HepG2 (cell line): ENCODE results near the gene TPD52L2. TPM values are rescaled to one million over a fixed set of nuclear protein-coding genes. Genes with fewer than 3 reads are reported as not detected.

Experiments used
- AGO1 ChIP-seq: fragments of 200-400 bp; formaldehyde crosslinking; IDR thresholded peaks from 2 replicates; pipeline ENCODE4 v1.6.1; 2017; ENCODE audit warnings: mild to moderate bottlenecking, low read depth, low read length, moderate library complexity; ENCODE audit not compliant: poor library complexity, severe bottlenecking
- LCORL ChIP-seq, 2 experiments: fragments of 450-650 bp in 1 of 2; sonication (generic) in 1 of 2; formaldehyde crosslinking in 1 of 2; IDR thresholded peaks; 2 replicates each; pipeline versions ENCODE4 v1.5.0 to v1.6.1; 2017 to 2020; ENCODE audit warnings: antibody characterized with exemption in 1 of 2, missing genetic modification reagents in 1 of 2
- NR2F6 ChIP-seq, 2 experiments: IDR thresholded peaks; 2 replicates each; pipeline ENCODE4 v1.6.1; 2016; ENCODE audit warnings: antibody characterized with exemption in 1 of 2, mild to moderate bottlenecking in 1 of 2
- RCOR2 ChIP-seq: IDR thresholded peaks from 2 replicates; pipeline ENCODE4 v1.6.1; 2016; ENCODE audit warnings: missing biosample characterization, missing genetic modification reagents
- REXO4 ChIP-seq: sonication (generic); formaldehyde crosslinking; IDR thresholded peaks from 2 replicates; pipeline ENCODE4 v1.8.0; 2022; ENCODE audit warnings: missing genetic modification reagents, mild to moderate bottlenecking, borderline replicate concordance
- SOX5 ChIP-seq: IDR thresholded peaks from 2 replicates; pipeline ENCODE4 v1.6.1; 2016; ENCODE audit warnings: borderline replicate concordance
- TEAD3 ChIP-seq: optimal IDR thresholded peaks from 2 replicates; pipeline ENCODE3; 2016; ENCODE audit warnings: borderline replicate concordance
- ZBTB3 ChIP-seq: sonication (generic); formaldehyde crosslinking; IDR thresholded peaks from 2 replicates; pipeline ENCODE4 v1.4.0; 2020; ENCODE audit warnings: low read depth, mild to moderate bottlenecking, moderate library complexity, missing genetic modification reagents, borderline replicate concordance
- ZNF274 ChIP-seq: sonication (generic); formaldehyde crosslinking; IDR thresholded peaks from 2 replicates; pipeline ENCODE4 v1.5.1; 2020; ENCODE audit warnings: mild to moderate bottlenecking, missing genetic modification reagents
- ZNF703 ChIP-seq: sonication (generic); formaldehyde crosslinking; IDR thresholded peaks from 2 replicates; pipeline ENCODE4 v1.5.1; 2020; ENCODE audit warnings: missing genetic modification reagents, mild to moderate bottlenecking, moderate library complexity, borderline replicate concordance
- ZNF75D ChIP-seq: sonication (generic); formaldehyde crosslinking; IDR thresholded peaks from 2 replicates; pipeline ENCODE4 v1.8.1; 2023; ENCODE audit warnings: missing genetic modification reagents, mild to moderate bottlenecking, borderline replicate concordance
- ZSCAN9 ChIP-seq: IDR thresholded peaks from 2 replicates; pipeline ENCODE4 v1.6.1; 2016; ENCODE audit warnings: borderline replicate concordance
- polyA plus RNA-seq, 8 experiments: library from polyadenylated mRNA; depleted of rRNA in 3 of 8; stranded (reverse) in 7 of 8; unstranded in 1 of 8; fragments of >200 nt; fragmentation: Illumina TruSeq in 4 of 8; extraction: Trizol in 4 of 8; gene quantifications; 2 replicates each; pipeline versions ENCODE4 v1.2.1 to v1.2.3, GENCODE V29; 2011 to 2016; ENCODE audit warnings: low read depth in 4 of 8, missing spikeins in 1 of 8, mixed read lengths in 1 of 8; ENCODE audit not compliant: insufficient read depth in 1 of 8
- total RNA-seq, 5 experiments: library from RNA; depleted of rRNA; stranded (reverse); fragments of >200 nt; fragmentation: Illumina TruSeq; extraction: Trizol; gene quantifications; 2 replicates each; pipeline ENCODE4 v1.2.3, GENCODE V29; 2016; ENCODE audit warnings: low read depth in 1 of 5
- TF ChIP-seq, protein P1 (sequence below): IDR thresholded peaks from 2 replicates; pipeline ENCODE4 v1.6.1; 2016; ENCODE audit warnings: low read depth, borderline replicate concordance
- TF ChIP-seq, protein P2 (sequence below): sonication (generic); formaldehyde crosslinking; IDR thresholded peaks from 2 replicates; pipeline ENCODE4 v1.4.0; 2020; ENCODE audit warnings: mild to moderate bottlenecking, missing genetic modification reagents
- TF ChIP-seq, protein P3 (sequence below), 2 experiments: fragments of 450-650 bp in 1 of 2; sonication (generic) in 1 of 2; formaldehyde crosslinking; IDR thresholded peaks; 2 replicates each; pipeline versions ENCODE4 v1.5.0 to v1.8.0; 2020 to 2022; ENCODE audit warnings: mild to moderate bottlenecking in 1 of 2, missing genetic modification reagents in 1 of 2
- TF ChIP-seq, protein P4 (sequence below): sonication (generic); formaldehyde crosslinking; IDR thresholded peaks from 2 replicates; pipeline ENCODE4 v1.9.0; 2021; ENCODE audit warnings: missing genetic modification reagents, borderline replicate concordance

The TPD52L2 gene
- total and polyA plus RNA-seq, 2 of the 13 experiments (the other 11 are each of a cell fraction or from before 2014, with no cell fraction given): 156 to 184 TPM

DNA sequence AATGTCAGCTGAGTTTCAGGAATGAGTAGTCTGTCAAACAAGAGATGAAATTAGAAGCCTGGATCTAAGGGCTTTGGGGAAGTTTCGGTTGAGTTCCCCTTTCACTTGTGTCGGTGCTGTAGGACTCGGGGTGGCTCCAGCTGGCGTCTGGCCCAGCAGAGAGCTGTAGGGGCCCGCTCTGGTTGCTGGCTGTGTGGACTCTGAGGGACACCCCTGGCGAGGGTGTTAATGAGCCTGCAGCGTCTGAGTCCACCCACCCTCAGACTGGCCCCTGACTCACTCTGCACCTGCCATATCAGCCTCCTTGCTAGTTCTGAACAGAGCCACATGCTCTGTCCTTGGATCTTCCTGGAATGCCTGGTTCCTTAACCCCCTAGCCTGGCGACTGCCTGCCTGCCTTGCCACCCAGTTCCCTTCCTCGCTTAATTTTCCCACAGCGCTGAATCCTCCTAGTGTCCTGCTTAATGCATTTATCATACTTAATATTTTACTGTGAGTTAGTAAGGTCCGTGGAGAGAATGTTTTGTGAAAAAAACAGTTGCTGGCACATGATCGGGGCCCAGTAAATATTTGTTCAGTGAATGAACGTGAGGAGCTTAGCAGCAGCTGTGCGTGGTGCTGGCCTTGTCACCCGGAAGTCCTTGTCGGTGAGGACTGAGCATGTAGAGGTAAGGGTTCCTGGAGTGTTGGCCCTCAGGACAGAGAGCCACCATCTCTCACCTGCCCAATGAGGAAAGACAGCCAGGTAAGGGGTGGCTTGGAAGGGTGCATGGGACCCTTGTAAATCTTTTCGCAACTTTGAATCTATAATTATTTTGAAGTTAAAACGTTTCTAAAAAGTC lies 31.4 kb downstream of the TPD52L2 start (continued):
- TF ChIP-seq, protein P1, sequence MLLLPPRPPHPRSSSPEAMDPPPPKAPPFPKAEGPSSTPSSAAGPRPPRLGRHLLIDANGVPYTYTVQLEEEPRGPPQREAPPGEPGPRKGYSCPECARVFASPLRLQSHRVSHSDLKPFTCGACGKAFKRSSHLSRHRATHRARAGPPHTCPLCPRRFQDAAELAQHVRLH (CRISPR knock-in tag): peak; percentile 42; the same call in 1 of the 2 replicates
- peak; percentile 80; the same call in 1 of the 2 replicates for TF ChIP-seq SOX5 (CRISPR knock-in tag)
- TF ChIP-seq ZSCAN9 (CRISPR knock-in tag): peak; percentile 69; the same call in 1 of the 2 replicates
- no peak; the same call in 1 of the 2 replicates for TF ChIP-seq ZNF274 (CRISPR knock-in tag)
- TF ChIP-seq, protein P2, sequence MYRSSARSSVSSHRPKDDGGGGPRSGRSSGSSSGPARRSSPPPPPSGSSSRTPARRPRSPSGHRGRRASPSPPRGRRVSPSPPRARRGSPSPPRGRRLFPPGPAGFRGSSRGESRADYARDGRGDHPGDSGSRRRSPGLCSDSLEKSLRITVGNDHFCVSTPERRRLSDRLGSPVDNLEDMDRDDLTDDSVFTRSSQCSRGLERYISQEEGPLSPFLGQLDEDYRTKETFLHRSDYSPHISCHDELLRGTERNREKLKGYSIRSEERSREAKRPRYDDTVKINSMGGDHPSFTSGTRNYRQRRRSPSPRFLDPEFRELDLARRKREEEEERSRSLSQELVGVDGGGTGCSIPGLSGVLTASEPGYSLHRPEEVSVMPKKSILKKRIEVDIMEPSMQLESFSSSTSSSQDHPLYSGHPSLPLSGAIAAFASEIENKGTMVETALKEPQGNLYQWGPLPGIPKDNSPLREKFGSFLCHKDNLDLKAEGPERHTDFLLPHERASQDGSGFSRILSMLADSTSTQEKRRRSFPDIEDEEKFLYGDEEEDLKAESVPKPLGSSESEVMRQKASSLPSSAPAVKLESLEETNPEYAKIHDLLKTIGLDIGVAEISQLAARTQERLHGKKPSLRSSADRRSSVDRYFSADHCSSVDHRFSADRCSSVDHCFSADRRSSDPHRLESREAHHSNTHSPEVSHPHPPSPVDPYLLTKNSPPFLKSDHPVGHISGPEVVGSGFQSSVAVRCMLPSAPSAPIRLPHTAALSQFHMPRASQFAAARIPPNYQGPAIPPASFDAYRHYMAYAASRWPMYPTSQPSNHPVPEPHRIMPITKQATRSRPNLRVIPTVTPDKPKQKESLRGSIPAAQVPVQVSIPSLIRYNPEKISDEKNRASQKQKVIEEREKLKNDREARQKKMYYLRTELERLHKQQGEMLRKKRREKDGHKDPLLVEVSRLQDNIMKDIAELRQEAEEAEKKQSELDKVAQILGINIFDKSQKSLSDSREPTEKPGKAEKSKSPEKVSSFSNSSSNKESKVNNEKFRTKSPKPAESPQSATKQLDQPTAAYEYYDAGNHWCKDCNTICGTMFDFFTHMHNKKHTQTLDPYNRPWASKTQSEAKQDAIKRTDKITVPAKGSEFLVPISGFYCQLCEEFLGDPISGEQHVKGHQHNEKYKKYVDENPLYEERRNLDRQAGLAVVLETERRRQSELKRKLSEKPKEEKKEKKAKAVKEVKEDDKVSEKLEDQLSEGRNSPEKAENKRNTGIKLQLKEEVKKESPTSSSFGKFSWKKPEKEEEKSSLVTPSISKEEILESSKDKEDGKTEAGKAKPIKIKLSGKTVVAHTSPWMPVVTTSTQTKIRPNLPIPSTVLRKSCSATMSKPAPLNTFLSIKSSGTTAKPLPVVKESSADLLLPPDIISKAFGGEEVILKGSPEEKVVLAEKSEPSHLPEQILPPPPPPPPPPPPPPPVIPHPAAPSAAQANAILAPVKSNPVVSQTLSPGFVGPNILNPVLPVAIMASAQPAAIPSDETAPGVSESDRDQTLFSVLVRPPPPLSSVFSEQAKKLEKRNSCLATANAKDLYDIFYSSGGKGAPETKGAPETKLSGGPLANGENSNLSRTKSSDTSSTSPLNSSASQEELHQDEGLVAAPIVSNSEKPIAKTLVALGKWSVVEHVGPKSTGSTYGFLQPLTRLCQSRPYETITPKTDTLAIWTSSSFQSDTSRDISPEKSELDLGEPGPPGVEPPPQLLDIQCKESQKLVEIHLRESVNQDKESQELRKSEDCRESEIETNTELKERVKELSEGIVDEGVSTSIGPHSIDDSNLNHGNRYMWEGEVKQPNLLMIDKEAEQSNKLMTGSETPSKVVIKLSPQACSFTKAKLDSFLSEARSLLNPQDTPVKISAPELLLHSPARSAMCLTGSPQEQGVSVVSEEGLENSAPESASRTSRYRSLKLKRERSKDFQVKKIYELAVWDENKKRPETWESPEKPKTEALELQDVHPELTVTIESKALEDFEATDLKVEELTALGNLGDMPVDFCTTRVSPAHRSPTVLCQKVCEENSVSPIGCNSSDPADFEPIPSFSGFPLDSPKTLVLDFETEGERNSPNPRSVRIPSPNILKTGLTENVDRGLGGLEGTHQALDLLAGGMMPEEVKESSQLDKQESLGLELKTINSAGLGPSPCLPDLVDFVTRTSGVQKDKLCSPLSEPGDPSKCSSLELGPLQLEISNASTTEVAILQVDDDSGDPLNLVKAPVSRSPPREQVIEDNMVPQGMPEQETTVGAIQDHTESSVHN (CRISPR knock-in tag): no peak; the same call in 1 of the 2 replicates
- TF ChIP-seq TEAD3: peak; percentile 69
- TF ChIP-seq ZBTB3: no peak
- TF ChIP-seq, protein P3, sequence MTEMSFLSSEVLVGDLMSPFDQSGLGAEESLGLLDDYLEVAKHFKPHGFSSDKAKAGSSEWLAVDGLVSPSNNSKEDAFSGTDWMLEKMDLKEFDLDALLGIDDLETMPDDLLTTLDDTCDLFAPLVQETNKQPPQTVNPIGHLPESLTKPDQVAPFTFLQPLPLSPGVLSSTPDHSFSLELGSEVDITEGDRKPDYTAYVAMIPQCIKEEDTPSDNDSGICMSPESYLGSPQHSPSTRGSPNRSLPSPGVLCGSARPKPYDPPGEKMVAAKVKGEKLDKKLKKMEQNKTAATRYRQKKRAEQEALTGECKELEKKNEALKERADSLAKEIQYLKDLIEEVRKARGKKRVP (CRISPR knock-in tag; IDR thresholded peaks at IDR 0.05): no peak
- TF ChIP-seq NR2F6 (IDR thresholded peaks at IDR 0.05): peak; percentile 80
- TF ChIP-seq NR2F6 (CRISPR knock-in tag; IDR thresholded peaks at IDR 0.05): peak; percentile 85
- TF ChIP-seq RCOR2: no peak; the same call in 1 of the 2 replicates
- TF ChIP-seq AGO1: no peak
- TF ChIP-seq ZNF703 (CRISPR knock-in tag): no peak
- no peak for TF ChIP-seq LCORL (IDR thresholded peaks at IDR 0.05)
- no peak; the same call in 1 of the 2 replicates for TF ChIP-seq LCORL (CRISPR knock-in tag; IDR thresholded peaks at IDR 0.05)
- no peak for TF ChIP-seq REXO4 (CRISPR knock-in tag)
- no peak for TF ChIP-seq ZNF75D
- TF ChIP-seq, protein P4, sequence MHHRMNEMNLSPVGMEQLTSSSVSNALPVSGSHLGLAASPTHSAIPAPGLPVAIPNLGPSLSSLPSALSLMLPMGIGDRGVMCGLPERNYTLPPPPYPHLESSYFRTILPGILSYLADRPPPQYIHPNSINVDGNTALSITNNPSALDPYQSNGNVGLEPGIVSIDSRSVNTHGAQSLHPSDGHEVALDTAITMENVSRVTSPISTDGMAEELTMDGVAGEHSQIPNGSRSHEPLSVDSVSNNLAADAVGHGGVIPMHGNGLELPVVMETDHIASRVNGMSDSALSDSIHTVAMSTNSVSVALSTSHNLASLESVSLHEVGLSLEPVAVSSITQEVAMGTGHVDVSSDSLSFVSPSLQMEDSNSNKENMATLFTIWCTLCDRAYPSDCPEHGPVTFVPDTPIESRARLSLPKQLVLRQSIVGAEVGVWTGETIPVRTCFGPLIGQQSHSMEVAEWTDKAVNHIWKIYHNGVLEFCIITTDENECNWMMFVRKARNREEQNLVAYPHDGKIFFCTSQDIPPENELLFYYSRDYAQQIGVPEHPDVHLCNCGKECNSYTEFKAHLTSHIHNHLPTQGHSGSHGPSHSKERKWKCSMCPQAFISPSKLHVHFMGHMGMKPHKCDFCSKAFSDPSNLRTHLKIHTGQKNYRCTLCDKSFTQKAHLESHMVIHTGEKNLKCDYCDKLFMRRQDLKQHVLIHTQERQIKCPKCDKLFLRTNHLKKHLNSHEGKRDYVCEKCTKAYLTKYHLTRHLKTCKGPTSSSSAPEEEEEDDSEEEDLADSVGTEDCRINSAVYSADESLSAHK (CRISPR knock-in tag): no peak
